Tibial nerve (tissue), 4 donors: Measurements from ENCODE around the gene PCGF5. TPM values are rescaled to one million over a fixed set of nuclear protein-coding genes. Genes with fewer than 3 reads are reported as not detected.

Experiments used
- DNase-seq, 2 donors: peaks; one replicate each; pipeline ENCODE4 v3.0.0-alpha.2; 2019; ENCODE audit warnings: low spot score in 2 of 2
- H3K27ac ChIP-seq, 4 donors: fragments of 200-600 bp; sonication (generic) in 3 of 4; one replicate each; pipeline ENCODE4 v1.5.1; 2017 to 2019; ENCODE audit warnings: mild to moderate bottlenecking in 1 of 4
- H3K27me3 ChIP-seq, 2 donors: fragments of 200-600 bp; sonication (generic) in 1 of 2; one replicate each; pipeline versions ENCODE4 v1.5.1 to v1.6.0; 2017 to 2019
- H3K36me3 ChIP-seq, 3 donors: fragments of 200-600 bp; sonication (generic); one replicate each; pipeline ENCODE4 v1.5.1; 2018 to 2019
- H3K4me1 ChIP-seq, 4 donors: fragments of 200-600 bp; sonication (generic) in 3 of 4; one replicate each; pipeline ENCODE4 v1.5.1; 2017 to 2019
- H3K4me3 ChIP-seq, 4 donors: fragments of 200-600 bp; sonication (generic) in 3 of 4; one replicate each; pipeline ENCODE4 v1.5.1; 2017 to 2019; ENCODE audit warnings: mild to moderate bottlenecking in 1 of 4, moderate library complexity in 1 of 4
- H3K9me3 ChIP-seq, 4 donors: fragments of 200-600 bp; sonication (generic) in 3 of 4; one replicate each; pipeline ENCODE4 v1.5.1; 2017 to 2019
- CTCF ChIP-seq, 5 experiments: fragments of 200-600 bp in 3 of 5; fragments of 450-650 bp in 2 of 5; sonication (generic) in 3 of 5; IDR thresholded peaks; one replicate each; pipeline ENCODE4 v1.5.1; 2016 to 2019; ENCODE audit warnings: antibody characterized with exemption in 5 of 5, mild to moderate bottlenecking in 3 of 5, moderate library complexity in 2 of 5
- EP300 ChIP-seq, 2 donors: sonication (generic); formaldehyde crosslinking; IDR thresholded peaks; one replicate each; pipeline ENCODE4 v1.6.1; 2017; ENCODE audit warnings: antibody characterized with exemption in 2 of 2, mild to moderate bottlenecking in 1 of 2
- POLR2A ChIP-seq, 2 donors: fragments of 450-650 bp; IDR thresholded peaks; one replicate each; pipeline ENCODE4 v1.6.1; 2017; ENCODE audit warnings: antibody characterized with exemption in 2 of 2, mild to moderate bottlenecking in 2 of 2, moderate library complexity in 2 of 2
- WGBS, 2 donors: methylation state at CpG; one replicate each; pipeline ENCODE4 v1.1.5; 2018; 5-methylcytosine and 5-hydroxymethylcytosine counted together
- total RNA-seq, 4 donors: library from RNA; depleted of rRNA; stranded (reverse); fragments of >200 nt; gene quantifications; one replicate each; pipeline ENCODE4 v1.1.0, GENCODE V29; 2016

PCGF5 gene
- total RNA-seq, 4 donors from 2014 or later: 29.6 to 59.9 (median 41.4) TPM

DNA sequence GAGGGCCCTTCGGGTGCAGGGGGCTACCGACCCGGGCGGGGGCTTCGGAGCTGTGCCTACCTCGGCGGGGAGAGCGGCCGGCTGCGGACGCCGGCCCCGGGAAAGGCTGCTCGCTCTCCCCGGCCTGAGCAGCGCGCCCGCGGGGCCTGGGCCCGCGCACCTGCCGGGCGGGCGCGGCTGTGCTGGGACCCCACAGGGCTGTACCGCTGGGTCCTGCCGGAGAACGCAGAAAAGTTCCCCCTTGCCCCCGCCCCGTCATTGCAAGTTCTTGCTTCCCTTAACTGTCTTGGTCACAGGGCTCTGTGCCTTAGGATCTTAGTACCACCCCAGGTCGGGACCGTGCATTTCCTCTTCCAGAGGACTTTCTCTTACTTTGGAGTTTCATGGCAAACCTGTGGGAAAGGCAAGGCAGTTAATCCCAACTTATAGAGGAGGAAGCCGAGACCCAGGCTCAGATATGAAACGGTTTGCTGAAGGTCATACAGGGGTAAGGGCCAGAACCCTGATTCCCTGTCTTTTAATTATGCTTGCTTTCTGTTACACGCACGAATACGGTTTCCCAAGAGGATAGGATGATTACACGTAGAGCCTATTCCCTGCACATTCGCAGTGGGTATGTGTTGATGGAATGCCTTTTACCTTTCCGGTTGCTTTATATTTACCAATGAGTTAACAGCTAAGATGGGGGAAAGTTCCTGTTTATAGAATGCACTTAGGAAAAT, 652 bp downstream of the PCGF5 start:
- Histone ChIP-seq H3K4me3 (peak overlapping the region; percentile 84 to 99 (median 91)), H3K36me3 (no peaks in the 10 kb centered on the region), H3K27ac (peak overlapping the region; percentile 79 to 97 (median 94)), H3K4me1 (peaks cover 0 to 49% (median 18%) of the 10 kb centered on the region in 4 donors), H3K9me3 (no peaks in the 10 kb centered on the region), H3K27me3 (no peaks in the 10 kb centered on the region)
- peak in 1 of 2 donors; percentile 13 for DNase-seq
- 2 to 3% methylated on average over 17 to 26 of the region's 40 CpGs for WGBS, 2 donors
- TF ChIP-seq CTCF (IDR thresholded peaks at IDR 0.05) (peak in 1 of 5 experiments; percentile 38), EP300 (IDR thresholded peaks at IDR 0.05) (no peak)

- H3K4me3 ChIP-seq: no peak overlapping the region
- H3K9me3 ChIP-seq: no peaks in the 10 kb centered on the region
- no peak overlapping the region for H3K27ac ChIP-seq
- no peaks in the 10 kb centered on the region for H3K27me3 ChIP-seq
- H3K36me3 ChIP-seq: no peaks in the 10 kb centered on the region
- peaks cover 0 to 51% (median 19%) of the 10 kb centered on the region in 4 donors for H3K4me1 ChIP-seq
- TF ChIP-seq EP300 (IDR thresholded peaks at IDR 0.05): no peak
- no peak for TF ChIP-seq CTCF (IDR thresholded peaks at IDR 0.05)
- TF ChIP-seq POLR2A (IDR thresholded peaks at IDR 0.05): no peak
- 85 to 89% methylated on average over 3 of the region's 3 CpGs for WGBS, 2 donors
- no peak for DNase-seq
Observed at GRCh38 chr10:91226093-91226492, 5.6 kb downstream of the PCGF5 start.

DNA sequence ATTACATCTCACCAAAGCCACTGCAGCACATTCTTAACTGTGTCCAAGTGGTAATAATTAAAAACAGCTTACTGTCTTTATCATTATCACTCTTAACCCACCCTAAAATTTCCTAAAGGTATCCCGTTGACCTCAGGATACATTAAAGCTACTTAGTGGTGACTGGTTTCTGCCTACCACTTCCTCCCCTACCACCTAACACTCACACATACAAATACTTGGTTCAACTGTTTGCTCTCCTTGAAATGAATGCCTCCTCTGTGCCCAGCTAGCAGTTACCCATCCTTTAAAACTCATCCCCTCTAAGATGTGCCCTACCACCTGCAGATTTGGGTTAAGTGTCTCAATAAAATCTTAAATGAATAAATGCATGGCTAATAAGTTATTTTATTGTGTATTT, 7.1 kb downstream of the PCGF5 start:
- TF ChIP-seq EP300 (IDR thresholded peaks at IDR 0.05) (no peak), CTCF (IDR thresholded peaks at IDR 0.05) (no peak), POLR2A (IDR thresholded peaks at IDR 0.05) (no peak)
- Histone ChIP-seq H3K4me3 (no peak overlapping the region), H3K9me3 (no peaks in the 10 kb centered on the region), H3K4me1 (peaks cover 0 to 37% (median 11%) of the 10 kb centered on the region in 4 donors), H3K27me3 (no peaks in the 10 kb centered on the region), H3K27ac (no peak overlapping the region), H3K36me3 (no peaks in the 10 kb centered on the region)
- 58 to 62% methylated on average over 1 of the region's 1 CpG for WGBS, 2 donors
- no peak for DNase-seq

DNA sequence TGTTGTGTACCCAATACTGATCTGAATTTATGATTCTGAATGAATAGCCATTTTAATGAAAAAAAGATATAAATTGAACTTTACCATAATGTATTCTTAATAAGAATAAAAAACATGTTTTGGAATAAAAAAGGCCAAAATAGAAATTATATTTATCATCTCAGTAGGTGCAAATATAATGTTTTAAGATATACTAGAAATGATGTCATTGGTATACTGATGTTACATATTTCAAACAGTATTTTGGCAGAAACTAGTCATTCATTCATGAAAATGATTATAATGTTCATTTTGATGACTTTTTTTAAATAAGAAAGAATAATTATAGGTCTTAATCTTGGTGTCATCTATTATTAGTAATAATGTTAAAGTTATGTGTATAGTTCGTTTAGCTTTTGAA, 9.2 kb downstream of the PCGF5 start:
- no peak overlapping the region for H3K4me3 ChIP-seq
- WGBS, 2 donors: 0 to 84% methylated on average over 1 of the region's 1 CpG

More for the DNA sequence above, 9.2 kb downstream of the PCGF5 start:
- peaks cover 0 to 23% (median 6%) of the 10 kb centered on the region in 4 donors for H3K4me1 ChIP-seq
- no peak for DNase-seq
- TF ChIP-seq CTCF (IDR thresholded peaks at IDR 0.05): no peak
- no peak for TF ChIP-seq EP300 (IDR thresholded peaks at IDR 0.05)
- TF ChIP-seq POLR2A (IDR thresholded peaks at IDR 0.05): no peak
- H3K36me3 ChIP-seq: no peaks in the 10 kb centered on the region
- H3K27ac ChIP-seq: no peak overlapping the region
- H3K27me3 ChIP-seq: no peaks in the 10 kb centered on the region
- no peaks in the 10 kb centered on the region for H3K9me3 ChIP-seq
